Thyroid gland (tissue), 4 donors: ENCODE measurements around the gene DENND4A. TPM values are rescaled to one million over a fixed set of nuclear protein-coding genes. Genes with fewer than 3 reads are reported as not detected.

Experiments
- DNase-seq, 2 donors: peaks; one replicate each; pipeline ENCODE4 v3.0.0-alpha.2; 2019
- H3K27ac ChIP-seq, 3 donors: fragments of 200-600 bp; sonication (generic); 1 replicate in 2 of 3; 2 replicates in 1 of 3; pipeline ENCODE4 v1.5.1; 2016 to 2019; ENCODE audit warnings: mild to moderate bottlenecking in 1 of 3, moderate library complexity in 1 of 3
- H3K27me3 ChIP-seq: fragments of 200-600 bp; sonication (generic); one replicate; pipeline ENCODE4 v1.5.1; 2019
- H3K36me3 ChIP-seq, 2 donors: fragments of 200-600 bp; sonication (generic); one replicate each; pipeline ENCODE4 v1.5.1; 2016 to 2019
- H3K4me1 ChIP-seq, 2 donors: fragments of 200-600 bp; sonication (generic); one replicate each; pipeline ENCODE4 v1.5.1; 2017 to 2019
- H3K4me3 ChIP-seq, 3 donors: fragments of 200-600 bp; sonication (generic); replicated peaks in 1 of 3; 1 replicate in 2 of 3; 2 replicates in 1 of 3; pipeline ENCODE4 v1.5.1; 2016; ENCODE audit warnings: mild to moderate bottlenecking in 1 of 3
- H3K9me3 ChIP-seq: fragments of 200-600 bp; sonication (generic); one replicate; pipeline ENCODE4 v1.5.1; 2017
- POLR2A ChIP-seq, 2 donors: fragments of 450-650 bp; IDR thresholded peaks; one replicate each; pipeline ENCODE4 v1.6.1; 2017; ENCODE audit warnings: antibody characterized with exemption in 2 of 2, mild to moderate bottlenecking in 2 of 2, moderate library complexity in 1 of 2
- WGBS, 2 donors: methylation state at CpG; one replicate each; pipeline ENCODE4 v1.1.5; 2017; 5-methylcytosine and 5-hydroxymethylcytosine counted together
- intact Hi-C: fragments of 100-400 bp; cut with DNase I; formaldehyde crosslinking; loops from one replicate; pipeline ENCODE4 v1.15.1; 2023
- total RNA-seq, 4 donors: library from RNA; depleted of rRNA; stranded (reverse); fragments of >200 nt; gene quantifications; one replicate each; pipeline ENCODE4 v1.2.3, GENCODE V29; 2016
- TF ChIP-seq, protein P1 (sequence below), 6 experiments: fragments of 200-600 bp in 3 of 6; fragments of 450-650 bp in 3 of 6; sonication (generic) in 3 of 6; IDR thresholded peaks; one replicate each; pipeline ENCODE4 v1.5.1; 2016 to 2019; ENCODE audit warnings: antibody characterized with exemption in 6 of 6, mild to moderate bottlenecking in 2 of 6, inconsistent platforms in 1 of 6, moderate library complexity in 1 of 6

DENND4A gene
- total RNA-seq, 4 donors from 2014 or later, result 37.5 to 79.9 (median 45.7) TPM

DNA sequence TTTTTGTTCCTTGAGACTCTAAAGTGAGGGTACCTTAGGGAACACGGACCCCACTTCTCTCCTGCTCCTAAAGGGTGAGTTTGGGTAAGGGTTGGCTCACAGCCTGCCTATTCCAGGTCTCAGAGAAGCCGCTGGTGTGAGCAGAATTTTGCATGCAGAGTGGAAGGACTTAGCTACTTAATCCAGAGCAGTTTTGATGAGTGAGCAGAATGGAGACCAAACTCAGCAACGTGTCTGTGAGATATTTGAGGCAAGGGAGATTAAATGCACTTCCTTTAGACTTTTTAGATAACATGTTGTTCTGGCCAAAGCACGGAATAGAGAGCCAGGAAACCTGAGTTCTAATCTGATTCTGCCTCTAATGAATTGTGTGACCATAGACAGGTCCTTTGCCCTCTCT is 165.2 kb downstream of the DENND4A start:
- no peaks in the 10 kb centered on the region for H3K27me3 ChIP-seq
- H3K27ac ChIP-seq, result no peak overlapping the region
- no peaks in the 10 kb centered on the region for H3K9me3 ChIP-seq
- 78 to 82% methylated on average over 4 of the region's 4 CpGs for WGBS, 2 donors
- no peaks in the 10 kb centered on the region for H3K4me1 ChIP-seq
- DNase-seq, result no peak
- intact Hi-C loops, result no loop called here
- no peak overlapping the region for H3K4me3 ChIP-seq
- no peak for TF ChIP-seq POLR2A (IDR thresholded peaks at IDR 0.05)
- TF ChIP-seq, protein P1, sequence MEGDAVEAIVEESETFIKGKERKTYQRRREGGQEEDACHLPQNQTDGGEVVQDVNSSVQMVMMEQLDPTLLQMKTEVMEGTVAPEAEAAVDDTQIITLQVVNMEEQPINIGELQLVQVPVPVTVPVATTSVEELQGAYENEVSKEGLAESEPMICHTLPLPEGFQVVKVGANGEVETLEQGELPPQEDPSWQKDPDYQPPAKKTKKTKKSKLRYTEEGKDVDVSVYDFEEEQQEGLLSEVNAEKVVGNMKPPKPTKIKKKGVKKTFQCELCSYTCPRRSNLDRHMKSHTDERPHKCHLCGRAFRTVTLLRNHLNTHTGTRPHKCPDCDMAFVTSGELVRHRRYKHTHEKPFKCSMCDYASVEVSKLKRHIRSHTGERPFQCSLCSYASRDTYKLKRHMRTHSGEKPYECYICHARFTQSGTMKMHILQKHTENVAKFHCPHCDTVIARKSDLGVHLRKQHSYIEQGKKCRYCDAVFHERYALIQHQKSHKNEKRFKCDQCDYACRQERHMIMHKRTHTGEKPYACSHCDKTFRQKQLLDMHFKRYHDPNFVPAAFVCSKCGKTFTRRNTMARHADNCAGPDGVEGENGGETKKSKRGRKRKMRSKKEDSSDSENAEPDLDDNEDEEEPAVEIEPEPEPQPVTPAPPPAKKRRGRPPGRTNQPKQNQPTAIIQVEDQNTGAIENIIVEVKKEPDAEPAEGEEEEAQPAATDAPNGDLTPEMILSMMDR (IDR thresholded peaks at IDR 0.05), result no peak
- H3K36me3 ChIP-seq, result peaks cover 6 to 11% of the 10 kb centered on the region in 2 donors

DNA sequence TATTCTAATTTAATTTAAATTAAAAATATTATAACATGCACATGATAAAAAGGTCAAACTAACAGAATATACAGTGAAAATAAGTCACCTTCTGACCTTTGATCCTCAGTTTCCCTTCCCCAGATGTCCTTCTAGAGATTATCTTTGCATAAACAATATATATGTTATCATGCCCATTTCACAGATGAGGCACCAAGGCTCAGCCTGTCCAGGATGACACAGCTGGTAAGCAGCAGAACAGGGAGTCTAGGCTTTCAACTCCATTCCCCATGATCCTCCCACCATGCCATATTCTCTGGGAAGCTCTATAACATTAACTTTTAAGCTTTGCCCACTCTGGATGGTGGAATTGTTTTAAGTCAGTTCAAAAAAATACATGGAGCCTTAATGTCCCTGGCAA is 169.0 kb downstream of the DENND4A start:
- Histone ChIP-seq H3K4me3 (no peak overlapping the region), H3K36me3 (peaks cover 6 to 11% of the 10 kb centered on the region in 2 donors), H3K27me3 (no peaks in the 10 kb centered on the region), H3K4me1 (no peaks in the 10 kb centered on the region), H3K27ac (no peak overlapping the region), H3K9me3 (no peaks in the 10 kb centered on the region)
- no peak for DNase-seq
- TF ChIP-seq, protein P1 (IDR thresholded peaks at IDR 0.05), result no peak
- no peak for TF ChIP-seq POLR2A (IDR thresholded peaks at IDR 0.05)
- intact Hi-C loops, result no loop called here

DNA sequence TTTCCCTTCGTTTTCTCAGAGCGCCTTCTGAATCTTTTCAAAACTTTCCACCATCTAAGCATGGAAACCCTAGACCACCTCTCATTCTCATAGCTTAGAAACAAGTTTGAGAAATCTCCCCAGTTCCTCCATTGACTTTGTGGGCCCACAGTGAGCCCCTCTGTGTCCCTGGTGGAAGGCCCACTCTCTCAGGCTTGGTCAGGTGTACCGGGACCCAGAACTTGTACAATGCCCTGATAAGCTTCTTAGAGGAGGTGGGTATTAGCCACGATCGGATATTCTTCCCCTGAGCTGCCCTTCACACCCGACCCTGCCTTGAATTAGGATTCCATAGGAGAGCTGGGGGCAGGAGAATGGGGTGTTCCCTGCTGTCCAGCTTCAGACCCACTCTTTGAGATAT is 170.5 kb downstream of the DENND4A start, which contains the start of gene SLC24A1:
Gene SLC24A1 (plus strand): TSS at position 301 of the 400 bp plus-strand sequence. CDS start 2,143 bp downstream, outside the sequence.
- WGBS, 2 donors, result 88 to 92% methylated on average over 6 of the region's 6 CpGs

DNA sequence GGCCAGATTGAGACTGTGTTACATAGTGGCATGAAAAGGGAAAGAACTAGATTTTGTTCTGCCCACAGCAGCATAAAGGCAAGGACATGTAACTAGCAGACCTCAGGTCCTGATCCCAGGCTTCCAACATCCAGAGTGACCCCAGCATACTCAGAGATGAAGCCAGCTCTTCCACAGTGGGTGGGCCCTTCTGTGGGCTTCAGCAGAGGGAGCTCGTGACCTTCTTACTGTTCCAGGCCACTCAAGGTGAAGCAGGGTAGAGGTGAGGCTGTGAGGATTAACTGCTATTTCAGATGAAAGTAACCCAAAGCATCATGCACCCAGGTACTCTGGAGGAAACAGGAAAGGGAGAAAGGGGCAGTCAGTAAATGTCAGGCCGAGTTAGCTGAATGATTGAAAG is 171.3 kb downstream of the DENND4A start:
- TF ChIP-seq, protein P1 (IDR thresholded peaks at IDR 0.05), result no peak
- TF ChIP-seq POLR2A (IDR thresholded peaks at IDR 0.05), result no peak
- WGBS, 2 donors, result 90 to 92% methylated on average over 2 of the region's 2 CpGs
- intact Hi-C loops, result no loop called here

More for the DNA sequence above, 170.5 kb downstream of the DENND4A start, which contains the start of gene SLC24A1:
- Histone ChIP-seq H3K36me3 (peaks cover 6 to 11% of the 10 kb centered on the region in 2 donors), H3K27me3 (no peaks in the 10 kb centered on the region), H3K4me3 (no peak within 1 kb of the TSS), H3K4me1 (no peaks in the 10 kb centered on the region), H3K9me3 (no peaks in the 10 kb centered on the region), H3K27ac (no peak within 1 kb of the TSS)
- no peak for DNase-seq
- intact Hi-C loops, result no loop called here
- TF ChIP-seq POLR2A (IDR thresholded peaks at IDR 0.05), result no peak
- TF ChIP-seq, protein P1 (IDR thresholded peaks at IDR 0.05), result no peak

DNA sequence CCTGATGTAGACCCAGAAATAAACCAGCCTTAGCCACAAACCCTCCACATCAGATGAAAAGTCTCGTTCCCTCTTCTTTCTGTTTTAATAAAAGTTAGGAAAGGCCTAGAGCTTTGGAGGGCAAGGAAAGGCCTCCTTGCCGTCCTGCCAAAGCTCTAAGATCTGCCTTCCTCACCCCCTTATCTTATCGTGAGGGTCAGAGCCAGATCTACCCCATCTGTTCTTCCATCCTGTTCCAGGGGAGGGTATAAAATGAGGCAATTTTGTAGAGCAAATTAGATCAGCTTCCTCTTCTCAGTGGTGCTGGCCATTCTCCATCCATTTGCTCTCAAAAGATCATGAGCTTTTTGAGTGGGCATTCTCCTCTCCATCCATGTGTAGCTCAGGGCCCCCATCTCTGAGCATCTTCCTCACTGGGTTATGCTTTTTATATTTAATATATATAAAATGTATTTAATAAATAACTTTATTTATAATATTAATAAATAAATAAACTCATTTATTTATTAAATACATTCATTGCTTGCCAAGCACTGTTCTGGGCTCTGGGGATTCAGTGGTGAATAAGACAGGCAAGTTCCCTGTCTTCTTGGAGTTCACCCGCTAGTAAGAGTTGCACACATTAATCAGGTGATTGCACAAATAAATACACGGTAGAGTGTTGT is 172.3 kb downstream of the DENND4A start:
- H3K4me3 ChIP-seq, result no peak overlapping the region
- no peaks in the 10 kb centered on the region for H3K9me3 ChIP-seq
- H3K27ac ChIP-seq, result no peak overlapping the region
- 82 to 84% methylated on average over 5 of the region's 5 CpGs for WGBS, 2 donors
- no peaks in the 10 kb centered on the region for H3K4me1 ChIP-seq
- TF ChIP-seq, protein P1 (IDR thresholded peaks at IDR 0.05), result no peak
- no peak for TF ChIP-seq POLR2A (IDR thresholded peaks at IDR 0.05)
- no peaks in the 10 kb centered on the region for H3K27me3 ChIP-seq
- peaks cover 6 to 9% of the 10 kb centered on the region in 2 donors for H3K36me3 ChIP-seq
- intact Hi-C loops, result no loop called here
- no peak for DNase-seq

More for the DNA sequence above, 171.3 kb downstream of the DENND4A start:
- no peaks in the 10 kb centered on the region for H3K27me3 ChIP-seq
- no peak overlapping the region for H3K27ac ChIP-seq
- H3K4me1 ChIP-seq, result no peaks in the 10 kb centered on the region
- peaks cover 6 to 11% of the 10 kb centered on the region in 2 donors for H3K36me3 ChIP-seq
- DNase-seq, result no peak
- no peaks in the 10 kb centered on the region for H3K9me3 ChIP-seq
- no peak overlapping the region for H3K4me3 ChIP-seq
